ENCODE results near the gene THBD. TPM values are rescaled to one million over a fixed set of nuclear protein-coding genes. Genes with fewer than 3 reads are reported as not detected.

Gene THBD
- total RNA-seq, 1 donor from 2014 or later: 5.8 TPM

- Mint-ChIP-seq H3K9me3 (no peaks in the 10 kb centered on the region), H3K4me1 (ENCODE audit: unreplicated experiment) (peaks cover 5% of the 10 kb centered on the region), H3K27ac (no peak overlapping the region), H3K36me3 (no peaks in the 10 kb centered on the region), H3K4me3 (no peak overlapping the region), H3K27me3 (peaks cover 3% of the 10 kb centered on the region)
- DNase-seq (ENCODE audit: extremely low spot score, unreplicated experiment): no peak
- TF ChIP-seq CTCF (conservative IDR thresholded peaks at IDR 0.05): no peak
Observed at GRCh38 chr20:22998476-22998875, 51.0 kb downstream of the THBD start.

- no peak for TF ChIP-seq CTCF (conservative IDR thresholded peaks at IDR 0.05)
- Mint-ChIP-seq H3K27me3 (no peaks in the 10 kb centered on the region), H3K27ac (no peak overlapping the region), H3K4me1 (ENCODE audit: unreplicated experiment) (peaks cover 5% of the 10 kb centered on the region), H3K9me3 (no peaks in the 10 kb centered on the region), H3K36me3 (no peaks in the 10 kb centered on the region), H3K4me3 (no peak overlapping the region)
- no peak for DNase-seq (ENCODE audit: extremely low spot score, unreplicated experiment)
Observed at GRCh38 chr20:22995923-22996322, 53.5 kb downstream of the THBD start.

Other genes with a start within 250 kb of the THBD start
- not detected in 2 replicates for gene SSTR4, start 14.4 kb downstream of the THBD start, total RNA-seq (ENCODE audit: low replicate concordance)
- 0.05 TPM in 1 of 2 replicates, not detected in the other for gene CD93, start 36.7 kb upstream of the THBD start, total RNA-seq (ENCODE audit: low replicate concordance)

Data from type B pancreatic cell (in vitro differentiated cells).